Mucosa of rectum (tissue), 2 donors: ENCODE results near the gene ANGPTL2.

ENCODE experiments used
- H3K27ac ChIP-seq, 2 donors: one replicate each; pipeline ENCODE4 v1.7.0; 2013; ENCODE audit warnings: inconsistent platforms in 2 of 2, low read depth in 2 of 2, low read length in 2 of 2
- H3K27me3 ChIP-seq, 2 donors: one replicate each; pipeline ENCODE4 v1.7.0; 2013; ENCODE audit warnings: low read length in 2 of 2; ENCODE audit not compliant: control insufficient read depth in 2 of 2, insufficient read depth in 2 of 2
- H3K36me3 ChIP-seq, 2 donors: one replicate each; pipeline ENCODE4 v1.7.0; 2013; ENCODE audit warnings: low read length in 2 of 2; ENCODE audit not compliant: control insufficient read depth in 2 of 2, insufficient read depth in 2 of 2
- H3K4me1 ChIP-seq, 2 donors: one replicate each; pipeline ENCODE4 v1.7.0; 2013; ENCODE audit warnings: low read length in 2 of 2, mild to moderate bottlenecking in 1 of 2; ENCODE audit not compliant: control insufficient read depth in 2 of 2, insufficient read depth in 2 of 2
- H3K4me3 ChIP-seq, 2 donors: one replicate each; pipeline ENCODE4 v1.7.0; 2013; ENCODE audit warnings: low read length in 2 of 2
- H3K9ac ChIP-seq, 2 donors: one replicate each; pipeline ENCODE4 v1.7.0; 2013; ENCODE audit warnings: low read length in 2 of 2, low read depth in 1 of 2, mild to moderate bottlenecking in 1 of 2
- H3K9me3 ChIP-seq, 2 donors: one replicate each; pipeline ENCODE4 v1.7.0; 2013; ENCODE audit warnings: low read length in 2 of 2; ENCODE audit not compliant: control insufficient read depth in 2 of 2
- donor health status: healthy.
- donor health status: Normal muscosa, but diverticular disease.

Gene ANGPTL2

GRCh38 chr9:127078336-127078735, 44.1 kb downstream of the ANGPTL2 start:
- Histone ChIP-seq H3K9ac (no peak overlapping the region), H3K4me1 (no peaks in the 10 kb centered on the region), H3K27me3 (no peaks in the 10 kb centered on the region), H3K36me3 (peaks cover 0 to 2% of the 10 kb centered on the region in 2 donors), H3K9me3 (no peaks in the 10 kb centered on the region), H3K27ac (no peak overlapping the region), H3K4me3 (no peak overlapping the region)

GRCh38 chr9:127077644-127077946, 44.8 kb downstream of the ANGPTL2 start:
- H3K27ac ChIP-seq: no peak overlapping the region
- H3K4me1 ChIP-seq: no peaks in the 10 kb centered on the region
- no peak overlapping the region for H3K4me3 ChIP-seq
- H3K36me3 ChIP-seq: peaks cover 0 to 2% of the 10 kb centered on the region in 2 donors
- H3K27me3 ChIP-seq: no peaks in the 10 kb centered on the region
- no peak overlapping the region for H3K9ac ChIP-seq
- no peaks in the 10 kb centered on the region for H3K9me3 ChIP-seq

- Histone ChIP-seq H3K27ac (no peak overlapping the region), H3K27me3 (no peaks in the 10 kb centered on the region), H3K36me3 (peaks cover 0 to 2% of the 10 kb centered on the region in 2 donors), H3K4me1 (no peaks in the 10 kb centered on the region), H3K4me3 (no peak overlapping the region), H3K9ac (no peak overlapping the region), H3K9me3 (no peaks in the 10 kb centered on the region)
Observed at GRCh38 chr9:127076860-127077643, 45.4 kb downstream of the ANGPTL2 start.

GRCh38 chr9:127075624-127076372, 46.6 kb downstream of the ANGPTL2 start:
- no peak overlapping the region for H3K27ac ChIP-seq
- H3K27me3 ChIP-seq: no peaks in the 10 kb centered on the region
- H3K4me3 ChIP-seq: no peak overlapping the region
- H3K9ac ChIP-seq: no peak overlapping the region
- H3K4me1 ChIP-seq: no peaks in the 10 kb centered on the region
- no peaks in the 10 kb centered on the region for H3K9me3 ChIP-seq
- H3K36me3 ChIP-seq: peaks cover 0 to 4% of the 10 kb centered on the region in 2 donors

- Histone ChIP-seq H3K27me3 (no peaks in the 10 kb centered on the region), H3K9ac (no peak overlapping the region), H3K4me3 (no peak overlapping the region), H3K4me1 (no peaks in the 10 kb centered on the region), H3K9me3 (no peaks in the 10 kb centered on the region), H3K36me3 (peaks cover 5 to 6% of the 10 kb centered on the region in 2 donors), H3K27ac (no peak overlapping the region)
Observed at GRCh38 chr9:127074561-127075548, 47.6 kb downstream of the ANGPTL2 start.

GRCh38 chr9:127067603-127068220, 54.7 kb downstream of the ANGPTL2 start:
- Histone ChIP-seq H3K4me3 (no peak overlapping the region), H3K27ac (no peak overlapping the region), H3K9me3 (no peaks in the 10 kb centered on the region), H3K36me3 (peaks cover 7 to 17% of the 10 kb centered on the region in 2 donors), H3K27me3 (no peaks in the 10 kb centered on the region), H3K4me1 (no peaks in the 10 kb centered on the region), H3K9ac (no peak overlapping the region)

GRCh38 chr9:127066851-127067136, 55.6 kb downstream of the ANGPTL2 start:
- H3K27ac ChIP-seq: no peak overlapping the region

GRCh38 chr9:127066060-127066850, 56.2 kb downstream of the ANGPTL2 start:
- no peaks in the 10 kb centered on the region for H3K9me3 ChIP-seq
- no peak overlapping the region for H3K27ac ChIP-seq
- H3K4me3 ChIP-seq: no peak overlapping the region
- peaks cover 3 to 17% of the 10 kb centered on the region in 2 donors for H3K36me3 ChIP-seq
- no peaks in the 10 kb centered on the region for H3K27me3 ChIP-seq
- no peaks in the 10 kb centered on the region for H3K4me1 ChIP-seq
- H3K9ac ChIP-seq: no peak overlapping the region

More at GRCh38 chr9:127066851-127067136, 55.6 kb downstream of the ANGPTL2 start:
- Histone ChIP-seq H3K27me3 (no peaks in the 10 kb centered on the region), H3K36me3 (peaks cover 5 to 17% of the 10 kb centered on the region in 2 donors), H3K9me3 (no peaks in the 10 kb centered on the region), H3K4me3 (no peak overlapping the region), H3K9ac (no peak overlapping the region), H3K4me1 (no peaks in the 10 kb centered on the region)

- Histone ChIP-seq H3K4me1 (no peaks in the 10 kb centered on the region), H3K27me3 (no peaks in the 10 kb centered on the region), H3K9ac (no peak overlapping the region), H3K9me3 (no peaks in the 10 kb centered on the region), H3K4me3 (no peak overlapping the region), H3K36me3 (peaks cover 3 to 17% of the 10 kb centered on the region in 2 donors), H3K27ac (no peak overlapping the region)
Observed at GRCh38 chr9:127065592-127065991, 56.8 kb downstream of the ANGPTL2 start.
